Stimulated activated naive CD8-positive, alpha-beta T cell treated with anti-CD3 and anti-CD28 coated beads, Interleukin-15, Interleukin-2, amounts not matched to agents 100 ng/mL and 50 ng/mL, for 24 hours (primary cell): ENCODE data around the gene AQP7.
"Not testable (repeated sequence)": the region's sequence is repeated elsewhere in the genome, so short reads cannot be mapped to it uniquely, and the experiment has no call there.

Source experiments
- H3K27ac Mint-ChIP-seq: one replicate; pipeline ENCODE4 v1.8.0; 2021; ENCODE audit warnings: mild to moderate bottlenecking, mixed read lengths
- H3K27me3 Mint-ChIP-seq: one replicate; pipeline ENCODE4 v1.8.0; 2021; ENCODE audit warnings: mixed read lengths
- H3K36me3 Mint-ChIP-seq: one replicate; pipeline ENCODE4 v1.8.0; 2021; ENCODE audit warnings: low read depth, mixed read lengths
- H3K4me1 Mint-ChIP-seq: one replicate; pipeline ENCODE4 v1.8.0; 2021; ENCODE audit warnings: low read depth, mixed read lengths
- H3K4me3 Mint-ChIP-seq: one replicate; pipeline ENCODE4 v1.8.0; 2021; ENCODE audit warnings: mild to moderate bottlenecking, mixed read lengths
- H3K9me3 Mint-ChIP-seq: one replicate; pipeline ENCODE4 v1.8.0; 2021; ENCODE audit warnings: mixed read lengths

The AQP7 gene

DNA sequence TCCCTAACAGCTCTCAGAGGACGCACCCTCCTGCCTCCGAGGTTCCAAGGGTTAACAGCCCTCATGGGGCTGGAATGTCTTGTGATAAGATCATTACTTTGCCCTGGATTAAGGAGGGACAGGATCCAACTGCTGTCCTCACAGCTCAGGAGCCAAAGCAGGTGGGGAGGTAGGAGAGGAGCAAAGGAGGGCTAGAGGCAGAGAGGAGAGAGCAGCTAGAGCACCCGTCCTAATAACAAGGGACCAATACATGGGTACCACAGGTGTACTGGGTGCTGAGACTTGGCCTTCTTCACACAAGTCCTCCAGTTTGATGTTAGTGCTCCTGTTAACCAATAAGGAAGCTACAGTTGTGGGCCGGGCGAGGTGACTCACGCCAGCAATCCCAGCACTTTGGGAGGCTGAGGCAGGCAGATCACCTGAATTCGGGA is 9.8 kb downstream of the AQP7 start:
- H3K36me3 Mint-ChIP-seq, H3K27me3 Mint-ChIP-seq, H3K4me3 Mint-ChIP-seq: not testable (repeated sequence)

DNA sequence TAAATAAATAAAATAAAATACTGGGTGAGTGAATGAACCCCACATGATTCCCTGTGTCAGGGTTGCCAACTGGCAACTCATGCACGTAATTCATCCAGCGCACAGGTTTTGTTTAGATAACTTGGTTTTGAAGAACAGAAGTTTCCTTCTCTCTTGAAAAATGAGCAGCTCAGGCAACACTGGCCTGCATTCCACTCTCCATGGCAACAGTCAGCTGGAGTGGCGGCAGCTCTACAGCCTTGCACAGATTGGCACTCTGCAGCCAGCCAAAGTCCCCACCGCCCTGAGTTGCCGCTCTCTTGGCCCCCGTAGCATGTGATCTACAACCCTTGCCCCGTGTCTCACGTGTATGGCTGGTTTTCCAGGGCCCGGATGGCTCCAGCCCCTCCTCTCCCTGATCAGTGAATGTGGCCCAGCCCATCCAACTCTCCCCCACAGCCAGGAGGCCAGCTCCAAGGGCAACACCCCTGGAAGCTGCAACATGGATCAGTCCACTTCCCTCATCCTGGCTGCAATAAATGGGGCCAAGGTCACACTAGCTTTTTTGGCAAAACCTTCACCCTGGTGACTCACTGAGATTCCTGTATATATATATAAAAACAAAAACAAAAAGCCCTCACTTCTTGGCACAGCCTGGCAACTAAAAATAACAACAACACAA is 11.1 kb downstream of the AQP7 start:
- not testable (repeated sequence) for H3K27me3 Mint-ChIP-seq, H3K4me1 Mint-ChIP-seq, H3K4me3 Mint-ChIP-seq, H3K36me3 Mint-ChIP-seq, H3K27ac Mint-ChIP-seq, H3K9me3 Mint-ChIP-seq

More for the DNA sequence above, 9.8 kb downstream of the AQP7 start:
- H3K4me1 Mint-ChIP-seq, H3K9me3 Mint-ChIP-seq, H3K27ac Mint-ChIP-seq: not testable (repeated sequence)

DNA sequence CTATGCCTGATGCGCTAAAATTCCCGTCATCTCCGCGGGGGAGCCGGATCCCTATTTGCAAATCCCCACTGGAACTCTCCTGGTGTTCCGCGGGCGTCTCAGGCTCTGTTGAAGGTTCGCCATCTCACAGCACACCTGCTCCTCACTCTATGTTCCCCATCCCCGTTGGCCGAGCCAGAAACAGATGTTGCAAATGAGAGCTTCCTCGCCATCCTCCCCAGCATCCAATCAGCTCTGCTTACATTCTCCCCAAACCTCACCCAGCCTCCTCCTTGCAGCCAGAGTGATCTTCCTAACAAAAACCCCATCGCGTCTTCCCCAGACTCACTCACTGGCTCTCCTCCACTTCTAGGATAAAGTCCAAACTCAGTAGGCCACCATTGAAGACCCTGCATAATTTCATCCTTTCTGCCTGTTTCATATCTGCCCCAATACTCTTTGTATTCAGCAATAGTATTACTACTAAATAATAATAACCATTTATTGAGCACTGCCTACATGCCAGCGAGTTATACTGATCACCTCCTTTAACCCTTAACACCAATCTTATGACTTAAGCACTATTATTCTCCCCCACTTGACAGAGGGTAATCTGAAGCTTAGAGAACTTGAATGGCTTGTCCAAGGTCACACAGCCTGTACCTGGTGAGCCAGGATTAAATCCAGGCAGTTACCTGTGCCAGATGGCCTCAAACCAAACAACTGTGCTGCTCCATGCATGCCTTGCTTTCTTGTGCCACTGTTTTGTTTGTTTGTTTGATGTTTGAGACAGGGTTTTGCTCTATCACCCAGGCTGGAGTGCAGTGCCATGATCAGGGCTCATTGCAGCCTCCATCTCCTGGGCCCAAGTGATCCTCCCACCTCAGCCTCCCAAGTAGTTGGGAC is 14.0 kb downstream of the AQP7 start:
- no peaks in the 10 kb centered on the region for H3K36me3 Mint-ChIP-seq
- H3K27ac Mint-ChIP-seq: no peak overlapping the region
- H3K4me1 Mint-ChIP-seq: no peaks in the 10 kb centered on the region
- H3K27me3 Mint-ChIP-seq: no peaks in the 10 kb centered on the region
- H3K9me3 Mint-ChIP-seq: no peaks in the 10 kb centered on the region
- no peak overlapping the region for H3K4me3 Mint-ChIP-seq

DNA sequence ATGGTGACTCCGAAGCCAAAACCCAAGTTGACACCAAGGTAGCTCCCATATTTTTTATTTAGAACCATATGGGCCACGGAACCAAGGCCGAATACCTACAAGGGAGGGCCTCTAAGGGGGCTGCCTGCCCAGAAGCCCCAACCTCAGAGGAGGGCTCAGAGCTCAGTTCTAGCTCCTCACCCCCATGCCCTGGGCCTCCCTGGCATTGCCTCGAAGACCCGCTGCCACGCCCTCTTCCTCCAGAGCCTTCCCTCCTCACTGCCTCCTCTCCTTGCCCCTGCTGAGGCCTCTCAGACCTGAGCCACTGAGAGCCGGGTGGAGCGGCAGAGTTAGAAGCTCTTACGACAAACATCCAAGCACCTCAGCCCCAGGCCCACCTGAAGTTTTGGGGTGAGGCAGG is 15.4 kb downstream of the AQP7 start:
- H3K4me3 Mint-ChIP-seq, H3K4me1 Mint-ChIP-seq, H3K9me3 Mint-ChIP-seq, H3K27me3 Mint-ChIP-seq, H3K27ac Mint-ChIP-seq, H3K36me3 Mint-ChIP-seq: not testable (repeated sequence)

DNA sequence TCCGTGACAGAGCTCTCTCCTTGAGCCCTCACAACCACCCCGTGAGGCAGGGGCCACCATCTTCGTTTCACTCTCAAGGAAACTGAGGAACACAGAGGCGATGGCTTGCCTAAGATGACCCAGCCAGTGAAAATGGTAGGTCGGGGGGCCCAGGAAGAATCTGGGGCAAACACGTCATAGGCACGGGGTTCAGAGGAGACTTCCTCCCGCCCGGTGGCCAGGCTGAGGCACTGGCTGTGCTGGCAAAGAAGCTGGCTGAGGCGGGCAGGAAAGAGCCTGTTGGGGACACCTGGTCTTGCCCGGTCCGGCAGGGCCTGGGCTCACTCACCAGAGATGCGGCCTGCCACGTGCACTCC is 15.7 kb downstream of the AQP7 start:
- H3K36me3 Mint-ChIP-seq, H3K27me3 Mint-ChIP-seq, H3K4me3 Mint-ChIP-seq, H3K9me3 Mint-ChIP-seq, H3K4me1 Mint-ChIP-seq, H3K27ac Mint-ChIP-seq: not testable (repeated sequence)

DNA sequence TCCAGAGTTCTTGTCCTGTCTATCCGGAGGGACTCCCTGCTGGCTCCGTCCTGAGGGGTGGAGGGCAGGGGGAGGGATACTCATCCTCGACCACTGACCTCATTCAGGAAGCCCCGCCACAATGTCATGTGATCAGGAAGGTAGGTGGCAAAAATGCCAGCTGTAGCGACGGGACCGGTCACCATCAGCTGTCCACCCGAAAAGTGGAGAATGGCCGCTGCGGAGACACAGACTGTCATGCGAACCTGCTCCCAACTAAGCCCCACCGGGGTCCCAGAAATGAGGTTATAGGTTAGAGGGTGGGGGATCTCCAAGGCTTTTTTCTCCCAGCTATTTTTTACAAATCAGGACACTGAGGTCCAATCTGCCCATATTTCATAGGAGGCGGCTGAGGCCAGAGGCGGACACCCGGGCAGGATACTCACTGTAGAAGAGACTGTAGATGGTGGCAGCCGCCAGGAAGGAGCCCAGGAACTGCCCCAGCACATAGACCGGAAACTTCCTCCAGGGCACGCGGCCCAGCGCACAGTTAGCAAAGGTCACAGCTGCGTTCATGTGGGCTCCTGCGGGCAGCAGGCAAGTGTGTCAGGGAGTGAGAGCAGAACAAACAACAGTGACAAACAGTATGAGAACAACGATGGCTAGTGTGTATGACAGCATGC is 16.3 kb downstream of the AQP7 start:
- H3K9me3 Mint-ChIP-seq, H3K4me1 Mint-ChIP-seq, H3K4me3 Mint-ChIP-seq, H3K36me3 Mint-ChIP-seq, H3K27ac Mint-ChIP-seq, H3K27me3 Mint-ChIP-seq: not testable (repeated sequence)

DNA sequence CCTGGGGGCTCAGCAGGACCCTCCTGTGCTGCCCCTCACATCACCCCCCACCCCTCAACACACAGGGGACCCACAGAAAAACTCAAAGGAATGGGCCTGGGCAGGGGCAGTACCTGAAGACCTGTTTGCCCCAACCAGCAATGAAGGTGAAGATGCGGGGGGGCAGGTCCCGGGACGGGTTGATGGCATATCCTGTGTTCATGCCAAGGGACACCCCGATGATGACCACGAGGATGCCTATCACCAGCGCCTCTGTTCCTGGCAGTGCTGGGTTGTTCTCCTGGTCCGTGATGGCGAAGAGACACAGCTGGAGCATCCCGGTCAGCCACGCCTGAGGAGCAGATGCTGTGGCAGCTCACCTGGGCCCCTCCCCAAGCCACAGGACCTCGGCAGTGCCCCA is 16.8 kb downstream of the AQP7 start:
- H3K4me1 Mint-ChIP-seq, H3K27ac Mint-ChIP-seq, H3K9me3 Mint-ChIP-seq, H3K27me3 Mint-ChIP-seq, H3K36me3 Mint-ChIP-seq, H3K4me3 Mint-ChIP-seq: not testable (repeated sequence)

DNA sequence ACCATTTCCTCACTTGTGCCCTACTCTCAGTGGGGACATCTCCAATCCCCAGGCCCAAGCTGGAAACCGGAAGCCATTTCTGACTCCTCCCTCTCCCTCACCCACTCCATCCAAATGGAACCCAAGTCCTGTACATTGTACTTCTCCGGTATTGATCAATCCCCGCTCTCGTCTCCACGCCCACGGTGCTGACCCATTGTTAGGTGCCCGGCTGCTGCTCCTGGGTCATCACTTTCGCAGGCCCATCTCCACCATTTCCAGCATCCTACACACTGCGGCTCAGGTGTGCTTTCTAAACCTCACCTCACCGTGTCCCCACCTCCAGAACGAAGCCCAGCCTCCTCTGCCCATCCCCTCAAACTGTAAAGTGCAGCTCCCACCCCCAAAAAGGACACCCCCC is 19.0 kb downstream of the AQP7 start:
- not testable (repeated sequence) for H3K27me3 Mint-ChIP-seq, H3K9me3 Mint-ChIP-seq, H3K36me3 Mint-ChIP-seq, H3K4me1 Mint-ChIP-seq, H3K4me3 Mint-ChIP-seq, H3K27ac Mint-ChIP-seq

DNA sequence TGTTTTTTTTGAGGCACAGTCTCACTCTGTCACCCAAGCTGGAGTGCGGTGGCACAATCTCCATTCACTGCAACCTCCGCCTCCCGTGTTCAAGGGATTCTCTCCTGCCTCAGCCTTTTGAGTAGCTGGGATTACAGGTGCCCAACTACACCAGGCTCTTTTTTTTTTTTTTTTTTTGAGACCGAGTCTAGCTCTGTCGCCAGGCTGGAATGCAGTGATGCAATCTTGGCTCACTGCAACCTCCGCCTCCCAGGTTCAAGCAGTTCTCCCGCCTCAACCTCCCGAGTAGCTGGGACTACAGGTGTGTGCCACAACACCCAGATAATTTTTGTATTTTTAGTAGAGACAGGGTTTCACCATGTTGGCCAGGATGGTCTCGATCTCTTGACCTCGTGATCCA is 20.0 kb downstream of the AQP7 start:
- not testable (repeated sequence) for H3K27me3 Mint-ChIP-seq, H3K27ac Mint-ChIP-seq, H3K36me3 Mint-ChIP-seq, H3K9me3 Mint-ChIP-seq, H3K4me3 Mint-ChIP-seq, H3K4me1 Mint-ChIP-seq

DNA sequence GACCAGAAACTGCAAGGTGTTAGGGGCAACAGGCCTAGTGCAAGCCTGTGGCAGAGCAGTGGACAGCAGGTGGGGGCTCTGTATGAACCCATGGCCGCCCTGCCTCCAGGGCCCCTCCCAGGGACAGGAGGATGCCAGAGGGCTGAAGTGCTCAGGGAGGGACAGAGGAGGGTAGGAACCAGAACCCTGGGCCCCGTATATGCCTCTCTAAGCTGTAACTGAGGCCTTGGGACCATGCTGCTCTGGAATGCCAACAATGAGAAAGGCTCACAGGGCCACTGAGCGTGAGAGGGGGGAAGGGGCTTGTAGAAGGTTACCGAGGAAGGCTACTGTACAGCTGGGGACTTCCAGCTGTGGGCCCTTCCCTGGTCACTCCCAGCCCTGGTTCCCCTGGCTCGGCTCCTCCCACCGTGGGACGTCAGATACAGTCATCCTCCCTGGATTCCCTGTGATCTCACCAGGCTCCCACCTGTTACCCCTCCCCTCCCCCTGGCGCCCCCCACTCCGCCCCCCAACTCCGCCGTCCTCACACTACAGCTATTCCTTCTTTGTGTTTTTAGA is 21.1 kb downstream of the AQP7 start:
- no peak overlapping the region for H3K4me3 Mint-ChIP-seq
- no peaks in the 10 kb centered on the region for H3K27me3 Mint-ChIP-seq
- H3K9me3 Mint-ChIP-seq: no peaks in the 10 kb centered on the region
- H3K27ac Mint-ChIP-seq: no peak overlapping the region
- H3K4me1 Mint-ChIP-seq: no peaks in the 10 kb centered on the region
- no peaks in the 10 kb centered on the region for H3K36me3 Mint-ChIP-seq

DNA sequence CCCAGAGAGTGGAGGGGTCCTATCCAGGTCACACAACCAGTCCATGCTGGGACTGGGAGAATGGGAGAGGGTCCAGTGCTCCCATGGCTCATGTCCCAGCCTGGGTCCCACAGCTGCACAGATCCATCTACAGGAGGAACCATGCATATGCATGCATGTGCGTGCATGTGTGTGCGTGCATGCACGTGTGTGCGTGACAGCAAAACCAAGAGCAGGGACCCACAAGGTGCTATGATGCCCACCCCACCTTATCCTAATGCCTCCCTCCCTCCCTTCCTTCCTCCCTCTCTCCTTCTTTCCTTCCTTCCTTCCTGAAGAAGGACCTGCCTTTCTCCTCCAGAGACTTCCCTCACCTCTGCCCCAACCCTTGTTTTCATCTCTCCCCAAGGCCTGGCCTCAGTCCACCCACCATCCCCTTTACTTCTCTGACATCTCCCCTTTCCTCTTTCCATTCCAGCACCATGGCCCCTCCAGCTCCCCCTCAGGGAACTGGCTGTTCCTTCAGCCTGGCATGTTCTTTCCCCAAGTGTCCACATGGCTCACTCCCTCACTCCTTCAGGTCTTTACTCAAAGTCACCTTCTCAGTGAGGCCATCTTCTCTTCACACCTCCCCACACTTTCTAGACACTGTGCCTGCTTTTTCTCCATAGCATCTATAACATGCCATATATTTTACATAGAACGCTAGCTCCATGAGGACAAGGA is 21.8 kb downstream of the AQP7 start:
- Mint-ChIP-seq H3K27ac (no peak overlapping the region), H3K4me1 (no peaks in the 10 kb centered on the region), H3K4me3 (no peak overlapping the region), H3K9me3 (no peaks in the 10 kb centered on the region), H3K36me3 (no peaks in the 10 kb centered on the region), H3K27me3 (no peaks in the 10 kb centered on the region)

DNA sequence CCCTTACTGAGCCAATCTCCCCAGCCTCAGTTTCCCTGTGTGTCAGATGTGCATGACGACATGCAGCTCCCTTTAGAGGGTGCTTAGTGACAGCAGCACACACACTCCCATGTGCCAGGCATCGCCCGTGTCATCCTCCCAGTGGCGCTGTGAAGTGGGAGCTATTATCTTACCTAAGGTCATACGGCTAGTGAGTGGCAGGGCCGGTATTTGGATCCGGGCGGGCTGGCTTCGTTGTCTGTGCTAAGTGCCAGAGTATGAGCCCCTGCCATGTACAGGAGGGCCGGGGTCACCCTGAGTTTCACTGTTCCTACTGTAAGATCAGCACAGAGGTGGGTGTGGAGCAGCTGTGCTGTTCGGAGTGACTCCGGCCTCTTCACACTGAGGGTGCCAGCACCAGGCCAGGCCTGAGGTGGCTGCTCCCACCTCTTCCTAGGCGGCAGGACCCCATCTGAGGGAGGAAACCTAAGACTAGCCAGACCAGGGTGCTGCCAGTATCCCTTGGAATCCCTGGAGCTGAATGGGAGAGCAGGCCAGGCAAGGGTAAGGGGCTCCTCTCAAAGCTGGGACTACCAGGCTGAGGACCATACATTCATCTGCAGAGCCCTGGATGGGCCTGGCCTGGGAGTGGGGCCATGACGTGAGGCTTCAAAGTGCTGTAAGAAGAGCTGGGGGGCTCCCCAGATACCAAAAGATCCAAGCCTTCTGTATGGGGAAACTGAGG is 22.5 kb downstream of the AQP7 start:
- H3K36me3 Mint-ChIP-seq: peaks cover under 1% of the 10 kb centered on the region
- no peaks in the 10 kb centered on the region for H3K27me3 Mint-ChIP-seq
- H3K9me3 Mint-ChIP-seq: no peaks in the 10 kb centered on the region
- H3K4me1 Mint-ChIP-seq: peaks cover 4% of the 10 kb centered on the region
- H3K27ac Mint-ChIP-seq: no peak overlapping the region
- H3K4me3 Mint-ChIP-seq: no peak overlapping the region

DNA sequence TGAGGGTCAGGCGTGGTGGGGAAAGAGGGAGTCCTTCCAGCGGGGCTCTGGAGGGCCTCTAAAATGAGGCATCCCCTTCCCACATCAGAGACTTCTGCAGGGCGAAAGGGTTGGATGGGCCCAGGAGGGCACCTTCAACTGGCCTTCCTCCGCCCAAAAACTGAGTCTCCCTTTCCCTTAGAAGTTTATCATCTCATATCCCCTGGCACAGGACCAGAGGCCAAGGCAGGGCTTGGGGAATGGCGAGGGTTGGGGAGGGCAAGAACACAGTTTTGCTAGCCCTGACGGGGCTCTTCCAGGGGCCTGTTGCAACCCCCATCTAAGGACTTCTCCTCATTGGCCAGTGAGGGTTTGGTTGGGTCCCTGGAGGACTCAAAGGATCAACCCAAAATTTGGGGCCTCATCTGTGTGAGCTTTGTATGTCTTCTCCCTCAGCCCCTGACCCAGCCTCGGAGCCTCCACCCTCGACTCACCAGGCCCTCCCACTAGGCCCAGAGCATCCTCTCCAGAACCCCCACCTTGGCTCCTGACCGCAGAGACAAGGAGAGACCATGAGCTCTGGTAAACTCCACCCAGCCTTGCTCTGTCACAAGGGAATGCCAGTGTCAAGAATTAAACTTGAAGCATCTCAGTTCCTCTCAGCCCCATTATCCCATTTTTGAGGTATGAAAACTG is 24.1 kb downstream of the AQP7 start:
- H3K4me3 Mint-ChIP-seq: no peak overlapping the region
- peaks cover 4% of the 10 kb centered on the region for H3K36me3 Mint-ChIP-seq
- no peak overlapping the region for H3K27ac Mint-ChIP-seq
- no peaks in the 10 kb centered on the region for H3K27me3 Mint-ChIP-seq
- H3K9me3 Mint-ChIP-seq: no peaks in the 10 kb centered on the region
- peaks cover 9% of the 10 kb centered on the region for H3K4me1 Mint-ChIP-seq

DNA sequence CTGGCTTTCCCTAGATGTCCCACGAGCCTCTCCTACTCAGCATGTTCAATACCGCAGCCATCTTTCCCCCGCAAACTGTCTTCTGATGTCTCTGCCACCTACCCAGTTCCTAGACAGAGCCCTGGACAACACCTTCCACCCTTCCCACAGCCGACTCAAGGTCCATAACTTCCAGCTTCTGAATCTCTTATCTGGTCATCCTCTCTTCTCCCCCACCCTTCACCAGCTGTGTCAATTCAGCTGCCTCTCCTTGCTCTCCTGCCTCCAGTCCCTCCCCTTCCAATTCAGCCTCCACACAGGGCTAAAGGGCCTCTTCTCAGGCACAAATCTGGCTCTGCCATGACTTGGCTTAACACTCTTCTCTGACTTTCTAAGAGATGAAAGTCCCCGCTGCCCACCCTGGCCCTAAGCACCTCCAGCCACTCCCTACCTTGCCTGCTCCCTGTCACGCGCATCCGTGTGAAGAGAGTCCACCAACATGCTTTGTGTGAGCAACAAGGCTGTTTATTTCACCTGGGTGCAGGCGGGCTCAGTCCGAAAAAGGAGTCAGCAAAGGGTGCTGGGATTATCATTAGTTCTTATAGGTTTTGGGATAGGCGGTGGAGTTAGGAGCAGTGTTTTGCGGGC is 25.2 kb downstream of the AQP7 start:
- no peak overlapping the region for H3K4me3 Mint-ChIP-seq
- H3K4me1 Mint-ChIP-seq: peaks cover 9% of the 10 kb centered on the region
- H3K9me3 Mint-ChIP-seq: no peaks in the 10 kb centered on the region
- H3K36me3 Mint-ChIP-seq: peaks cover 8% of the 10 kb centered on the region
- H3K27ac Mint-ChIP-seq: no peak overlapping the region
- no peaks in the 10 kb centered on the region for H3K27me3 Mint-ChIP-seq
